Sigmoid colon (tissue), 4 donors: ENCODE measurements around the gene FSTL1.

Source experiments
- CTCF ChIP-seq, 4 experiments: fragments of 450-650 bp in 3 of 4; fragments of 200-600 bp in 1 of 4; IDR thresholded peaks; one replicate each; pipeline ENCODE4 v1.5.1; 2016 to 2019; ENCODE audit warnings: antibody characterized with exemption in 4 of 4, mild to moderate bottlenecking in 3 of 4, moderate library complexity in 2 of 4
- EP300 ChIP-seq, 4 donors: sonication (generic); formaldehyde crosslinking; IDR thresholded peaks; one replicate each; pipeline ENCODE4 v1.6.1; 2017; ENCODE audit warnings: antibody characterized with exemption in 4 of 4
- POLR2A ChIP-seq, 2 donors: fragments of 450-650 bp; IDR thresholded peaks; one replicate each; pipeline ENCODE4 v1.6.1; 2016; ENCODE audit warnings: antibody characterized with exemption in 2 of 2, mild to moderate bottlenecking in 2 of 2, moderate library complexity in 2 of 2

GRCh38 chr3:120440001-120440703 lies 10.6 kb downstream of the FSTL1 start:
- no peak for TF ChIP-seq CTCF (IDR thresholded peaks at IDR 0.05)
- TF ChIP-seq POLR2A (IDR thresholded peaks at IDR 0.05): no peak
- no peak for TF ChIP-seq EP300 (IDR thresholded peaks at IDR 0.05)
